HEK293 (cell line): ENCODE measurements around the gene SLFN12L.
A peak's percentile ranks its signal among the peaks of the same experiment; 100 is the strongest.

Experiments
- GLIS1 ChIP-seq: fragments of 450-650 bp; formaldehyde crosslinking; IDR thresholded peaks from 2 replicates; pipeline ENCODE4 v1.5.1; 2016; ENCODE audit warnings: missing biosample characterization, missing genetic modification characterization
- GLIS2 ChIP-seq: fragments of 450-650 bp; formaldehyde crosslinking; IDR thresholded peaks from 2 replicates; pipeline ENCODE4 v1.5.1; 2016; ENCODE audit warnings: missing biosample characterization, missing genetic modification characterization
- HOXC10 ChIP-seq: sonication (generic); formaldehyde crosslinking; IDR thresholded peaks from 2 replicates; pipeline ENCODE4 v1.8.1; 2023; ENCODE audit warnings: mild to moderate bottlenecking, missing genetic modification reagents
- KLF1 ChIP-seq: fragments of 450-650 bp; formaldehyde crosslinking; IDR thresholded peaks from 2 replicates; pipeline ENCODE4 v1.5.1; 2016; ENCODE audit warnings: missing biosample characterization, missing genetic modification characterization
- KLF10 ChIP-seq: fragments of 450-650 bp; IDR thresholded peaks from 2 replicates; pipeline ENCODE4 v1.5.1; 2018; ENCODE audit warnings: missing biosample characterization, mild to moderate bottlenecking, missing genetic modification characterization
- KLF9 ChIP-seq: fragments of 450-650 bp; formaldehyde crosslinking; IDR thresholded peaks from 2 replicates; pipeline ENCODE4 v1.5.1; 2016; ENCODE audit warnings: missing biosample characterization, missing genetic modification characterization, low read depth
- PATZ1 ChIP-seq: fragments of 450-650 bp; formaldehyde crosslinking; IDR thresholded peaks from 2 replicates; pipeline ENCODE4 v1.5.1; 2016; ENCODE audit warnings: missing biosample characterization, missing genetic modification characterization
- PRDM1 ChIP-seq: fragments of 450-650 bp; formaldehyde crosslinking; IDR thresholded peaks from 2 replicates; pipeline ENCODE4; 2016; ENCODE audit warnings: missing biosample characterization, missing genetic modification characterization
- PRDM10 ChIP-seq: fragments of 450-650 bp; formaldehyde crosslinking; IDR thresholded peaks from 2 replicates; pipeline ENCODE4 v1.5.1; 2016; ENCODE audit warnings: missing biosample characterization, missing genetic modification characterization
- SP7 ChIP-seq: fragments of 450-650 bp; formaldehyde crosslinking; IDR thresholded peaks from 2 replicates; pipeline ENCODE4 v1.5.1; 2016; ENCODE audit warnings: missing biosample characterization, missing genetic modification characterization
- YY2 ChIP-seq: fragments of 450-650 bp; formaldehyde crosslinking; IDR thresholded peaks from 2 replicates; pipeline ENCODE4 v1.5.1; 2016; ENCODE audit warnings: missing biosample characterization, missing genetic modification characterization
- ZBTB21 ChIP-seq: fragments of 450-650 bp; formaldehyde crosslinking; IDR thresholded peaks from 2 replicates; pipeline ENCODE4 v1.5.1; 2017; ENCODE audit warnings: missing biosample characterization, missing genetic modification characterization
- ZBTB26 ChIP-seq: fragments of 450-650 bp; formaldehyde crosslinking; optimal IDR thresholded peaks from 2 replicates; pipeline ENCODE3; 2016; ENCODE audit warnings: missing biosample characterization, mild to moderate bottlenecking, missing genetic modification characterization
- ZEB2 ChIP-seq: fragments of 450-650 bp; formaldehyde crosslinking; IDR thresholded peaks from 2 replicates; pipeline ENCODE4 v1.5.1; 2016; ENCODE audit warnings: missing biosample characterization, missing genetic modification characterization
- ZFHX2 ChIP-seq: fragments of 450-650 bp; formaldehyde crosslinking; conservative IDR thresholded peaks from 2 replicates; pipeline ENCODE4 v1.5.1; 2016; ENCODE audit warnings: missing biosample characterization, missing genetic modification characterization
- ZIC2 ChIP-seq: fragments of 450-650 bp; formaldehyde crosslinking; IDR thresholded peaks from 2 replicates; pipeline ENCODE4 v1.5.1; 2016; ENCODE audit warnings: missing biosample characterization, missing genetic modification characterization
- ZNF146 ChIP-seq: fragments of 450-650 bp; formaldehyde crosslinking; IDR thresholded peaks from 2 replicates; pipeline ENCODE4 v1.5.1; 2016; ENCODE audit warnings: missing biosample characterization, missing genetic modification characterization
- ZNF19 ChIP-seq: fragments of 450-650 bp; formaldehyde crosslinking; IDR thresholded peaks from 2 replicates; pipeline ENCODE4; 2016; ENCODE audit warnings: missing biosample characterization, missing genetic modification characterization, low read depth
- ZNF324 ChIP-seq: fragments of 450-650 bp; formaldehyde crosslinking; IDR thresholded peaks from 2 replicates; pipeline ENCODE4 v1.5.1; 2016; ENCODE audit warnings: missing biosample characterization, missing genetic modification characterization
- ZNF391 ChIP-seq: fragments of 450-650 bp; formaldehyde crosslinking; IDR thresholded peaks from 2 replicates; pipeline ENCODE4 v1.5.1; 2016; ENCODE audit warnings: low read depth, missing biosample characterization, missing genetic modification characterization, borderline replicate concordance
- ZNF398 ChIP-seq: fragments of 450-650 bp; formaldehyde crosslinking; IDR thresholded peaks from 2 replicates; pipeline ENCODE4 v1.5.1; 2017; ENCODE audit warnings: missing biosample characterization, missing genetic modification characterization
- ZNF423 ChIP-seq: fragments of 450-650 bp; formaldehyde crosslinking; IDR thresholded peaks from 2 replicates; pipeline ENCODE4 v1.5.1; 2016; ENCODE audit warnings: missing biosample characterization, missing genetic modification characterization
- ZNF514 ChIP-seq: fragments of 450-650 bp; formaldehyde crosslinking; IDR thresholded peaks from 2 replicates; pipeline ENCODE4 v1.5.1; 2016; ENCODE audit warnings: missing biosample characterization, missing genetic modification characterization
- ZNF560 ChIP-seq: fragments of 450-650 bp; formaldehyde crosslinking; IDR thresholded peaks from 2 replicates; pipeline ENCODE4 v1.5.1; 2017; ENCODE audit warnings: missing biosample characterization, missing genetic modification characterization, borderline replicate concordance
- ZNF580 ChIP-seq: fragments of 450-650 bp; formaldehyde crosslinking; IDR thresholded peaks from 2 replicates; pipeline ENCODE4 v1.5.1; 2016; ENCODE audit warnings: missing biosample characterization, missing genetic modification characterization
- ZNF610 ChIP-seq: fragments of 450-650 bp; formaldehyde crosslinking; IDR thresholded peaks from 2 replicates; pipeline ENCODE4 v1.5.1; 2016; ENCODE audit warnings: missing biosample characterization, missing genetic modification characterization, borderline replicate concordance
- ZNF629 ChIP-seq: fragments of 450-650 bp; formaldehyde crosslinking; IDR thresholded peaks from 2 replicates; pipeline ENCODE4 v1.5.1; 2017; ENCODE audit warnings: missing biosample characterization, missing genetic modification characterization
- ZNF660 ChIP-seq: fragments of 450-650 bp; IDR thresholded peaks from 2 replicates; pipeline ENCODE4 v1.5.1; 2018; ENCODE audit warnings: missing biosample characterization, mild to moderate bottlenecking, missing genetic modification characterization
- ZNF747 ChIP-seq: fragments of 450-650 bp; formaldehyde crosslinking; IDR thresholded peaks from 2 replicates; pipeline ENCODE4 v1.5.1; 2016; ENCODE audit warnings: missing biosample characterization, missing genetic modification characterization
- ZNF76 ChIP-seq: fragments of 450-650 bp; formaldehyde crosslinking; IDR thresholded peaks from 2 replicates; pipeline ENCODE4; 2016; ENCODE audit warnings: low read depth, missing biosample characterization, missing genetic modification characterization, borderline replicate concordance
- ZNF843 ChIP-seq: fragments of 450-650 bp; formaldehyde crosslinking; IDR thresholded peaks from 2 replicates; pipeline ENCODE4 v1.5.1; 2016; ENCODE audit warnings: missing biosample characterization, missing genetic modification characterization
- ZSCAN30 ChIP-seq: fragments of 450-650 bp; IDR thresholded peaks from 2 replicates; pipeline ENCODE4 v1.5.1; 2018; ENCODE audit warnings: missing biosample characterization, mild to moderate bottlenecking, missing genetic modification characterization, moderate library complexity

The SLFN12L gene

GRCh38 chr17:35578197-35578928 is 40.9 kb upstream of the SLFN12L start, which contains the start of gene PEX12 (continued):
- TF ChIP-seq ZNF76 (peak; percentile 91), ZIC2 (tag by site-specific recombination) (peak; percentile 29), ZBTB26 (tag by site-specific recombination) (peak; percentile 36), ZNF391 (tag by site-specific recombination) (peak; percentile 85), KLF10 (peak; percentile 33; the same call in 1 of the 2 replicates), PRDM1 (no peak; the same call in 1 of the 2 replicates), HOXC10 (no peak), ZNF146 (tag by site-specific recombination) (0 out of 2 replicates have a peak, but pooled peaks have one; percentile 2), ZNF560 (tag by site-specific recombination) (no peak), SP7 (tag by site-specific recombination) (peak; percentile 80), ZSCAN30 (tag by site-specific recombination) (peak; percentile 14; the same call in 1 of the 2 replicates), ZNF324 (peak; percentile 37; the same call in 1 of the 2 replicates), ZNF747 (no peak), KLF1 (tag by site-specific recombination) (peak; percentile 30), ZNF660 (tag by site-specific recombination) (peak; percentile 89), ZNF843 (tag by site-specific recombination) (peak; percentile 53; the same call in 1 of the 2 replicates), ZNF423 (no peak), GLIS2 (peak; percentile 79), KLF9 (tag by site-specific recombination) (peak; percentile 77), ZNF514 (tag by site-specific recombination) (no peak), ZNF19 (tag by site-specific recombination) (no peak), ZNF629 (peak; percentile 95), PRDM10 (tag by site-specific recombination) (peak; percentile 54), ZNF610 (tag by site-specific recombination) (no peak), PATZ1 (tag by site-specific recombination) (peak; percentile 75), ZEB2 (peak; percentile 71; the same call in 1 of the 2 replicates), ZNF398 (tag by site-specific recombination) (0 out of 2 replicates have a peak, but pooled peaks have one; percentile 24), ZBTB21 (peak; percentile 89), ZFHX2 (tag by site-specific recombination) (peak; percentile 73), ZNF580 (tag by site-specific recombination) (peak; percentile 96), YY2 (tag by site-specific recombination) (0 out of 2 replicates have a peak, but pooled peaks have one; percentile 54), GLIS1 (peak; percentile 57; the same call in 1 of the 2 replicates)
